Endothelial cell of umbilical vein (primary cell): ENCODE data around the gene SCTR. TPM values are rescaled to one million over a fixed set of nuclear protein-coding genes. Genes with fewer than 3 reads are reported as not detected.
A peak's percentile ranks its signal among the peaks of the same experiment; 100 is the strongest.

ENCODE experiments used
- BruUV-seq: library from RNA; stranded (reverse); fragments of 400-500 nt; replicated peaks from 2 replicates; lab custom pipeline; 2021; lab: Mats Ljungman, UMichigan
- CTCF ChIA-PET: fragments of 300-600, 350-600 bp; sonication (Branson Sonifier 250); formaldehyde crosslinking; loops from one replicate; lab custom pipeline; 2021; ENCODE audit warnings: antibody characterized with exemption, inconsistent platforms; lab: Charles Lee
- POLR2A ChIA-PET: fragments of 300-600, 350-600 bp; sonication (Branson Sonifier 250); formaldehyde crosslinking; loops from one replicate; lab custom pipeline; 2021; ENCODE audit warnings: antibody characterized with exemption, inconsistent platforms; lab: Charles Lee
- DNase-seq: peaks from one replicate; pipeline ENCODE4 v3.0.0-alpha.2; 2011; ENCODE audit warnings: low read depth, low spot score
- FAIRE-seq: peaks from 2 replicates; lab custom pipeline; 2011; peaks lifted over from hg19 to GRCh38; lab: Jason Lieb, UNC
- H2AFZ ChIP-seq: 2 replicates; pipeline ENCODE4 v1.6.0; 2012; ENCODE audit warnings: low read depth, low read length, control low read depth, inconsistent platforms
- H3K27ac ChIP-seq: 2 replicates; pipeline ENCODE4 v1.5.1; 2011; ENCODE audit warnings: low read depth, mild to moderate bottlenecking, control low read depth, low read length, moderate library complexity; ENCODE audit not compliant: insufficient read depth
- H3K27me3 ChIP-seq, 2 experiments: 2 replicates each; pipeline versions ENCODE4 v1.6.0 to v1.6.1; 2011; ENCODE audit warnings: low read length in 2 of 2, mixed read lengths in 1 of 2; ENCODE audit not compliant: control insufficient read depth in 2 of 2, insufficient read depth in 2 of 2
- H3K36me3 ChIP-seq, 2 experiments: 2 replicates in 1 of 2; 3 replicates in 1 of 2; pipeline ENCODE4 v1.5.1; 2011; ENCODE audit warnings: low read length in 2 of 2, mild to moderate bottlenecking in 1 of 2, moderate library complexity in 1 of 2; ENCODE audit not compliant: control insufficient read depth in 2 of 2, insufficient read depth in 2 of 2; ENCODE audit errors: extremely low read depth in 1 of 2
- H3K4me1 ChIP-seq: 3 replicates; pipeline ENCODE4 v1.5.1; 2011; ENCODE audit warnings: mild to moderate bottlenecking, low read length; ENCODE audit not compliant: control insufficient read depth, insufficient read depth; ENCODE audit errors: extremely low read depth
- H3K4me2 ChIP-seq: 2 replicates; pipeline ENCODE4 v1.6.1; 2011; ENCODE audit warnings: low read length, control low read depth, mixed read lengths; ENCODE audit not compliant: insufficient read depth
- H3K4me3 ChIP-seq, 3 experiments: fragments of 200-600 bp in 1 of 3; sonication (generic), shearing (Covaris generic) in 1 of 3; replicated peaks in 1 of 3; 2 replicates each; pipeline ENCODE4 v1.5.1; 2011 to 2016; ENCODE audit warnings: control low read depth in 3 of 3, low read length in 3 of 3, mild to moderate bottlenecking in 2 of 3, inconsistent platforms in 1 of 3, low read depth in 1 of 3, moderate library complexity in 1 of 3; ENCODE audit not compliant: insufficient read depth in 1 of 3
- H3K79me2 ChIP-seq: 2 replicates; pipeline ENCODE4 v1.6.0; 2012; ENCODE audit warnings: low read length, inconsistent platforms; ENCODE audit not compliant: control insufficient read depth, insufficient read depth
- H3K9ac ChIP-seq: replicated peaks from 2 replicates; pipeline ENCODE3; 2011; ENCODE audit warnings: low read length, control low read depth; ENCODE audit not compliant: insufficient read depth; ENCODE audit errors: extremely low read depth
- H3K9me1 ChIP-seq: replicated peaks from 3 replicates; pipeline ENCODE4 v1.6.0; 2011; ENCODE audit warnings: mild to moderate bottlenecking, low read length; ENCODE audit not compliant: control insufficient read depth, insufficient read depth; ENCODE audit errors: extremely low read depth
- H3K9me3 ChIP-seq: replicated peaks from 2 replicates; pipeline ENCODE4 v1.5.1; 2012; ENCODE audit warnings: low read length, inconsistent platforms; ENCODE audit not compliant: control insufficient read depth, insufficient read depth
- H4K20me1 ChIP-seq: replicated peaks from 2 replicates; pipeline ENCODE3; 2011; ENCODE audit warnings: mild to moderate bottlenecking, low read length; ENCODE audit not compliant: control insufficient read depth, insufficient read depth; ENCODE audit errors: extremely low read depth
- EZH2 ChIP-seq: IDR thresholded peaks from 2 replicates; pipeline ENCODE4 v1.6.1; 2012; ENCODE audit warnings: borderline replicate concordance, low read depth, mild to moderate bottlenecking, moderate library complexity, low read length, inconsistent platforms; ENCODE audit not compliant: severe bottlenecking
- FOS ChIP-seq: IDR thresholded peaks from 2 replicates; pipeline ENCODE4 v1.6.1; 2011; ENCODE audit warnings: mild to moderate bottlenecking, low read length, moderate library complexity, borderline replicate concordance; ENCODE audit not compliant: insufficient read depth
- GATA2 ChIP-seq: IDR thresholded peaks from 2 replicates; pipeline ENCODE4 v1.7.0; 2011; ENCODE audit warnings: low read depth, mild to moderate bottlenecking, moderate library complexity, mixed read lengths, low read length; ENCODE audit not compliant: insufficient read length, insufficient read depth
- JUN ChIP-seq: IDR thresholded peaks from 2 replicates; pipeline ENCODE4 v1.6.1; 2011; ENCODE audit warnings: borderline replicate concordance, low read depth; ENCODE audit not compliant: insufficient read length, insufficient read depth
- MYC ChIP-seq: IDR thresholded peaks from one replicate; pipeline ENCODE4 v1.6.1; 2011; ENCODE audit warnings: mild to moderate bottlenecking, low read depth, low read length
- POLR2A ChIP-seq: IDR thresholded peaks from 2 replicates; pipeline ENCODE4 v1.6.1; 2012; ENCODE audit warnings: low read depth, mild to moderate bottlenecking, control low read depth, low read length
- POLR2AphosphoS5 ChIP-seq: IDR thresholded peaks from 2 replicates; pipeline ENCODE4 v1.6.1; 2012; ENCODE audit warnings: low read depth, mild to moderate bottlenecking, control low read depth, low read length, moderate library complexity; ENCODE audit not compliant: insufficient read depth
- dilution Hi-C: fragments of 300-500 bp; cut with MboI; formaldehyde crosslinking; loops from one replicate; pipeline ENCODE4 v1.15.0; 2019; ENCODE audit warnings: low sequenced_read_pairs; ENCODE audit not compliant: extremely low pct_ligation_motif_present
- intact Hi-C: fragments of 100-400 bp; cut with micrococcal nuclease; formaldehyde crosslinking; loops from one replicate; pipeline ENCODE4 v1.10.0; 2022
- polyA plus RNA-seq, 4 experiments: library from polyadenylated mRNA; depleted of rRNA in 3 of 4; stranded (reverse) in 3 of 4; unstranded in 1 of 4; fragments of >200 nt; gene quantifications; 2 replicates each; pipeline versions ENCODE4 v1.2.1 to v1.2.3, GENCODE V29; 2011 to 2012; ENCODE audit warnings: missing spikeins in 1 of 4
- total RNA-seq: library from RNA; stranded (reverse); gene quantifications from 2 replicates; pipeline ENCODE4 v1.2.3, GENCODE V29; 2021
- TF ChIP-seq, protein P1 (sequence below): IDR thresholded peaks from 2 replicates; pipeline ENCODE4 v1.6.1; 2011; ENCODE audit not compliant: insufficient read depth, insufficient read length
- TF ChIP-seq, protein P2 (sequence below), 2 donors: IDR thresholded peaks; 1 replicate in 1 of 2; 2 replicates in 1 of 2; pipeline ENCODE4 v1.5.1; 2011; ENCODE audit warnings: low read length in 2 of 2, mild to moderate bottlenecking in 2 of 2, moderate library complexity in 2 of 2, control low read depth in 1 of 2, inconsistent platforms in 1 of 2, low read depth in 1 of 2; ENCODE audit not compliant: insufficient read depth in 1 of 2; ENCODE audit errors: extremely low read depth in 1 of 2

SCTR gene
- total and polyA plus RNA-seq, 2 donors (not counting 3 experiments of a cell fraction or from before 2014, with no cell fraction given) = not detected

DNA sequence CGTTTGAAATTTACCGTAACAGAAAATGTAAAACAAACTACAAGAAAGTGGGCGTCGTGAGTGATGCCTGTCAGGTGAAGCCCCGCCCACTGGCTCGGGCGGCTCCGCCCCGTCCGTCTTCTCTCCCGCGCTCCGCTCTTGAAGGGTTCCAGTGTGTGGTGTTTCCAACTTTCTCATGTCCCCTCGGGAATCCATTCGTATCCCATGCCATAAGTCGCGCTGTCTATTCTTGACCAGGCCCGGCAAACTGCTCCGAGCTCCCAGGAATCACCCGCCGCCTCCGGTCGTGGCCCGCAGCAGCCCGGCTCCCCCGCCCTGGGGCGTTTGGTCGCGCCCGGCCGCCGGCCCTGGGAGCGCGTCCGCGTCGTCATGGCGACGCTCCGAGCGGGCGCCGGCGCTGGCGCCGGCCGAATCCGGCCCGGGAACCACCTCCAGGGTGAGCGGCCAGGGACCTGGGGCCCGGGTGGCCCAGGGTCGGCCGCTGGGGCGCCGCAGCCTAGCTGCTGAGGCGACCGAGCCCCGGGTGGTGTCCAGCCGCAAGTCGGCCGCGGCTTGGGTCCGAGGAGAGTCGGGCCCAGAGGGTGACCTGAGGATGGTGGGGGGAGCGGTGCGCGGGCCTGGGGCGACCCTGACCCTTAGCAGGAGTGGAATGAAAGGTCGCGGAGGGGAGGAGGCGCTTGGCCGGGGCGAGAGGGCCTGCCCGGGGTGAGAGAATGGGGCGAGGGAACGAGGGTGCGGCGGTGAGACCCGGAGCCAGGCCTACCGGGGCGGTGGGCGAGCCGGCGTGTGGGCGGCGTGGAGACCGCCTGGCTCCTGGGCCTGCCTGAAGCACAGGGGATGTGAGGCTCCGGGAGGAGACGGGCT lies 20.0 kb upstream of the SCTR start, which contains the start of gene CFAP221:
TSS of gene CFAP221 (plus strand) at position 375 of the 864 bp plus-strand sequence. CDS start 1,683 bp downstream, outside the sequence.
- intact Hi-C loops (no loop called here), dilution Hi-C loops (no loop called here)
- DNase-seq (peak; percentile 78), FAIRE-seq (peak; percentile 87)
- peak within 1 kb of the TSS; percentile 38 to 56 (median 38) for H3K4me3 ChIP-seq
- peaks cover 8 to 22% of the 10 kb centered on the region in 2 experiments for H3K27me3 ChIP-seq
- H3K9me1 ChIP-seq = no peaks in the 10 kb centered on the region
- H3K9ac ChIP-seq = peak within 1 kb of the TSS; percentile 74
- no peaks in the 10 kb centered on the region for H3K79me2 ChIP-seq
- H3K27ac ChIP-seq = peak within 1 kb of the TSS; percentile 28
- BruUV-seq = no TSS peak
- H3K4me2 ChIP-seq = peak within 1 kb of the TSS; percentile 77
- CTCF ChIA-PET = no interaction called here
- TF ChIP-seq GATA2 (no peak), EZH2 (peak; percentile 33)
- no peaks in the 10 kb centered on the region for H4K20me1 ChIP-seq
- H3K36me3 ChIP-seq = no peaks in the 10 kb centered on the region
- H3K4me1 ChIP-seq = peaks cover 4% of the 10 kb centered on the region
- H2AFZ ChIP-seq = peak within 1 kb of the TSS; percentile 96
- no peaks in the 10 kb centered on the region for H3K9me3 ChIP-seq
- POLR2A ChIA-PET = no interaction called here

DNA sequence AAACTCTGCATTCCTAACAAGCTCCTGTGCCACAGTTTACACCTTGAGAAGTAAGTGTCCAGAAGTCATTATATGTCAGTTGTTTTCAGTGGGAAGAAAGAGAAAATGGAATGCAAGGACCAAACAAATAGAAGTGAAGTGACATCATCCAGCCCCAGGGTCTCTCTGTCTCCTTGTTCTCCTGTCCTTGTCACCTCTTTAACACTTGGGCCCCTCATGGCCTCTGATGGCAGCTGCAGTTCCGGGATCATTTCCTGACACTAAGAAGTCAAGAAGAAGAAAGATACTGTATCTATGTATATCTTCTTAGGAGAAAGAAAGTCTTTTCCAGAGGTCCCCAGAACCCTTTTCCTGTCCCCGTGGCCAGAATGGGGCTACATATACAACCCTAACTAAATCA lies 17.2 kb upstream of the SCTR start:
- DNase-seq = no peak
- Histone ChIP-seq H3K9ac (no peak overlapping the region), H3K9me1 (no peaks in the 10 kb centered on the region), H3K27ac (no peak overlapping the region), H3K36me3 (no peaks in the 10 kb centered on the region), H3K4me3 (no peak overlapping the region), H2AFZ (no peak overlapping the region), H3K4me2 (no peak overlapping the region), H3K9me3 (no peaks in the 10 kb centered on the region), H3K79me2 (no peaks in the 10 kb centered on the region), H3K4me1 (peaks cover 4% of the 10 kb centered on the region), H4K20me1 (no peaks in the 10 kb centered on the region), H3K27me3 (peaks cover 8 to 19% of the 10 kb centered on the region in 2 experiments)
- FAIRE-seq = no peak
- POLR2A ChIA-PET = no interaction called here
- intact Hi-C loops = no loop called here
- CTCF ChIA-PET = no interaction called here
- TF ChIP-seq POLR2AphosphoS5 (no peak), POLR2A (no peak), MYC (no peak), GATA2 (no peak), JUN (no peak), FOS (no peak), EZH2 (no peak)
- TF ChIP-seq, protein P1, sequence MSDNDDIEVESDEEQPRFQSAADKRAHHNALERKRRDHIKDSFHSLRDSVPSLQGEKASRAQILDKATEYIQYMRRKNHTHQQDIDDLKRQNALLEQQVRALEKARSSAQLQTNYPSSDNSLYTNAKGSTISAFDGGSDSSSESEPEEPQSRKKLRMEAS = no peak
- TF ChIP-seq, protein P2, sequence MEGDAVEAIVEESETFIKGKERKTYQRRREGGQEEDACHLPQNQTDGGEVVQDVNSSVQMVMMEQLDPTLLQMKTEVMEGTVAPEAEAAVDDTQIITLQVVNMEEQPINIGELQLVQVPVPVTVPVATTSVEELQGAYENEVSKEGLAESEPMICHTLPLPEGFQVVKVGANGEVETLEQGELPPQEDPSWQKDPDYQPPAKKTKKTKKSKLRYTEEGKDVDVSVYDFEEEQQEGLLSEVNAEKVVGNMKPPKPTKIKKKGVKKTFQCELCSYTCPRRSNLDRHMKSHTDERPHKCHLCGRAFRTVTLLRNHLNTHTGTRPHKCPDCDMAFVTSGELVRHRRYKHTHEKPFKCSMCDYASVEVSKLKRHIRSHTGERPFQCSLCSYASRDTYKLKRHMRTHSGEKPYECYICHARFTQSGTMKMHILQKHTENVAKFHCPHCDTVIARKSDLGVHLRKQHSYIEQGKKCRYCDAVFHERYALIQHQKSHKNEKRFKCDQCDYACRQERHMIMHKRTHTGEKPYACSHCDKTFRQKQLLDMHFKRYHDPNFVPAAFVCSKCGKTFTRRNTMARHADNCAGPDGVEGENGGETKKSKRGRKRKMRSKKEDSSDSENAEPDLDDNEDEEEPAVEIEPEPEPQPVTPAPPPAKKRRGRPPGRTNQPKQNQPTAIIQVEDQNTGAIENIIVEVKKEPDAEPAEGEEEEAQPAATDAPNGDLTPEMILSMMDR (IDR thresholded peaks at IDR 0.05; ENCODE audit: extremely low read depth in 1 of 2, insufficient read depth in 1 of 2, low read depth in 1 of 2, low read length in 2 of 2) = no peak
- dilution Hi-C loops = no loop called here
- no TSS peak for BruUV-seq
